K562 (cell line): ENCODE data around the gene USP12. TPM values are rescaled to one million over a fixed set of nuclear protein-coding genes. Genes with fewer than 3 reads are reported as not detected.
A peak's percentile ranks its signal among the peaks of the same experiment; 100 is the strongest.

Experiments
- ADNP ChIP-seq: fragments of 200-800 bp; sonication (Bioruptor generic); IDR thresholded peaks from 2 replicates; pipeline ENCODE4 v1.6.1; 2016; ENCODE audit warnings: missing genetic modification characterization, missing compliant biosample characterization
- BMI1 ChIP-seq: fragments of 150-350 bp; IDR thresholded peaks from 2 replicates; pipeline ENCODE4 v1.6.1; 2014; ENCODE audit warnings: low read length
- COPS2 ChIP-seq: fragments of 450-650 bp; conservative IDR thresholded peaks from 2 replicates; pipeline ENCODE4 v1.6.1; 2016; ENCODE audit warnings: mild to moderate bottlenecking, moderate library complexity
- E2F8 ChIP-seq: fragments of 450-650 bp; IDR thresholded peaks from 2 replicates; pipeline ENCODE4 v1.7.1; 2018; ENCODE audit warnings: mild to moderate bottlenecking, low read depth; ENCODE audit not compliant: partially characterized antibody
- ERF ChIP-seq: fragments of 450-650 bp; formaldehyde crosslinking; IDR thresholded peaks from 2 replicates; pipeline ENCODE4 v1.4.0; 2020; ENCODE audit warnings: mild to moderate bottlenecking, mixed read lengths
- ETV6 ChIP-seq, 3 experiments: fragments of 150-350 bp in 1 of 3; sonication (generic) in 1 of 3; formaldehyde crosslinking in 1 of 3; IDR thresholded peaks; 2 replicates each; pipeline versions ENCODE4 v1.6.1 to v1.8.0; 2014 to 2022; ENCODE audit warnings: borderline replicate concordance in 2 of 3, low read depth in 2 of 3, antibody characterized with exemption in 1 of 3, low read length in 1 of 3, mild to moderate bottlenecking in 1 of 3, missing genetic modification reagents in 1 of 3
- IFI16 ChIP-seq: fragments of 250-450 bp; sonication (Bioruptor Pico); IDR thresholded peaks from 2 replicates; pipeline ENCODE4 v2.1.2; 2022; ENCODE audit warnings: mild to moderate bottlenecking, inconsistent platforms
- MTA1 ChIP-seq: fragments of 450-650 bp; IDR thresholded peaks from 2 replicates; pipeline ENCODE4 v1.6.1; 2017; ENCODE audit warnings: borderline replicate concordance
- MYBL2 ChIP-seq, 2 experiments: fragments of 450-650 bp in 1 of 2; sonication (generic) in 1 of 2; formaldehyde crosslinking in 1 of 2; IDR thresholded peaks; 2 replicates each; pipeline versions ENCODE4 v1.6.1 to v1.8.1; 2017 to 2022; ENCODE audit warnings: borderline replicate concordance in 1 of 2, inconsistent platforms in 1 of 2, low read depth in 1 of 2, mild to moderate bottlenecking in 1 of 2, missing genetic modification reagents in 1 of 2, moderate library complexity in 1 of 2
- NCOA1 ChIP-seq: fragments of 450-650 bp; IDR thresholded peaks from 2 replicates; pipeline ENCODE4 v1.6.1; 2016; ENCODE audit warnings: low read depth
- PHTF2 ChIP-seq: fragments of 250-450 bp; sonication (Bioruptor Pico); IDR thresholded peaks from 2 replicates; pipeline ENCODE4 v1.5.0; 2021; ENCODE audit warnings: mild to moderate bottlenecking
- POLR2AphosphoS2 ChIP-seq: IDR thresholded peaks from 2 replicates; pipeline ENCODE4 v1.6.1; 2012; ENCODE audit warnings: low read length, improper control_type of control experiment
- TAF15 ChIP-seq: fragments of 200-400 bp; formaldehyde crosslinking; IDR thresholded peaks from 2 replicates; pipeline ENCODE4 v1.6.1; 2017; ENCODE audit warnings: mild to moderate bottlenecking, low read depth, low read length, moderate library complexity
- TBL1XR1 ChIP-seq, 2 experiments: IDR thresholded peaks; 2 replicates each; pipeline ENCODE4 v1.6.1; 2012; ENCODE audit warnings: improper control_type of control experiment in 2 of 2, low read length in 2 of 2, mild to moderate bottlenecking in 1 of 2
- ZNF408 ChIP-seq: fragments of 250-450 bp; sonication (Bioruptor Pico); IDR thresholded peaks from 2 replicates; pipeline ENCODE4 v1.4.0; 2020; ENCODE audit warnings: low read depth, mild to moderate bottlenecking, moderate library complexity
- ZNF561 ChIP-seq: fragments of 450-650 bp; formaldehyde crosslinking; conservative IDR thresholded peaks from 2 replicates; pipeline ENCODE4 v1.4.0; 2020; ENCODE audit warnings: mild to moderate bottlenecking, moderate library complexity
- polyA plus RNA-seq, 8 experiments: library from polyadenylated mRNA; depleted of rRNA in 4 of 8; stranded (reverse) in 5 of 8; unstranded in 3 of 8; fragments of >200 nt; fragmentation: Nextera tagmentation in 2 of 8; fragmentation: Illumina TruSeq in 1 of 8; extraction: Ambion mirVana in 2 of 8; extraction: Trizol in 1 of 8; gene quantifications; 2 replicates each; pipeline versions ENCODE4 v1.2.1 to v1.2.3, GENCODE V29; 2011 to 2014; ENCODE audit warnings: inconsistent platforms in 1 of 8, missing spikeins in 1 of 8
- total RNA-seq, 7 experiments: library from RNA; depleted of rRNA in 6 of 7; stranded (reverse); fragments of >200 nt in 6 of 7; fragmentation: Illumina TruSeq in 2 of 7; extraction: Trizol in 2 of 7; gene quantifications; 2 replicates each; pipeline versions ENCODE4 v1.2.1 to v1.2.3, GENCODE V29; 2011 to 2021; ENCODE audit warnings: low replicate concordance in 1 of 7
- TF ChIP-seq, protein P1 (sequence below), 2 experiments: fragments of 450-650 bp; formaldehyde crosslinking in 1 of 2; IDR thresholded peaks; 2 replicates each; pipeline versions ENCODE4 v1.4.0 to v1.6.1; 2014 to 2020; ENCODE audit warnings: mild to moderate bottlenecking in 2 of 2, borderline replicate concordance in 1 of 2, low read depth in 1 of 2

The USP12 gene
- total and polyA plus RNA-seq, 9 of the 15 experiments (the other 6 are each of a cell fraction or from before 2014, with no cell fraction given) = 1.8 to 20.5 (median 13.3) TPM

DNA sequence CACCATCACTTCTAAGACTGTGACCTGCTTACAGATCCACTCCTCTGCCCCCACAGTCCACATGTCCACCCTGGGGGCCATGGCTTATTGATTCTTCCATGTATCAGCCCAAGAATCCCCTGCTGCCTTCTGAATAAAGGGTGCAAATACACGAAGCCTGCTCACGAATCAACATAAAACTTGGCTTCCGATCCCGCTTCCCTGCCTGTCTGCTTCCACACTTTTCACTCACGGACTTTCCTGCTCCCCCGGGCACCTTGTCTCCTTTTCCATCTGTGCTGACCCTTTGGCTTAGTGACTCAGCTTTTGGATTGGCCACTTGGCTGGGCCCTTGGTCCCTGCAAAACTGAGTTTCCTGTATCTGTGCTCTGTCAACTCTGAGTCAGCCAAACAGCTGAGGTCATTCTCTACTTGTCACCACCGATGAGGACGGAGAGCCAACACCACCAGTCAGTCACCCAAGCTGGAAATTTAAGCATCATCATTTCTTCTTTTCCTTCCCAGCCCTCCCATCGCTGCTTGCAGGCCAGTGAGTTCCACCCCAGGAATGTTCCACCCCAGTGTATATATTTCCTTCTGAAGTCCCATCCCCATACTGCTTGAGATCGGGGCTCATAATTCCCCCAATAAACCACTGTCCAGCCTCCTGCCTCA lies 11.4 kb upstream of the USP12 start (continued):
- TF ChIP-seq, protein P1, sequence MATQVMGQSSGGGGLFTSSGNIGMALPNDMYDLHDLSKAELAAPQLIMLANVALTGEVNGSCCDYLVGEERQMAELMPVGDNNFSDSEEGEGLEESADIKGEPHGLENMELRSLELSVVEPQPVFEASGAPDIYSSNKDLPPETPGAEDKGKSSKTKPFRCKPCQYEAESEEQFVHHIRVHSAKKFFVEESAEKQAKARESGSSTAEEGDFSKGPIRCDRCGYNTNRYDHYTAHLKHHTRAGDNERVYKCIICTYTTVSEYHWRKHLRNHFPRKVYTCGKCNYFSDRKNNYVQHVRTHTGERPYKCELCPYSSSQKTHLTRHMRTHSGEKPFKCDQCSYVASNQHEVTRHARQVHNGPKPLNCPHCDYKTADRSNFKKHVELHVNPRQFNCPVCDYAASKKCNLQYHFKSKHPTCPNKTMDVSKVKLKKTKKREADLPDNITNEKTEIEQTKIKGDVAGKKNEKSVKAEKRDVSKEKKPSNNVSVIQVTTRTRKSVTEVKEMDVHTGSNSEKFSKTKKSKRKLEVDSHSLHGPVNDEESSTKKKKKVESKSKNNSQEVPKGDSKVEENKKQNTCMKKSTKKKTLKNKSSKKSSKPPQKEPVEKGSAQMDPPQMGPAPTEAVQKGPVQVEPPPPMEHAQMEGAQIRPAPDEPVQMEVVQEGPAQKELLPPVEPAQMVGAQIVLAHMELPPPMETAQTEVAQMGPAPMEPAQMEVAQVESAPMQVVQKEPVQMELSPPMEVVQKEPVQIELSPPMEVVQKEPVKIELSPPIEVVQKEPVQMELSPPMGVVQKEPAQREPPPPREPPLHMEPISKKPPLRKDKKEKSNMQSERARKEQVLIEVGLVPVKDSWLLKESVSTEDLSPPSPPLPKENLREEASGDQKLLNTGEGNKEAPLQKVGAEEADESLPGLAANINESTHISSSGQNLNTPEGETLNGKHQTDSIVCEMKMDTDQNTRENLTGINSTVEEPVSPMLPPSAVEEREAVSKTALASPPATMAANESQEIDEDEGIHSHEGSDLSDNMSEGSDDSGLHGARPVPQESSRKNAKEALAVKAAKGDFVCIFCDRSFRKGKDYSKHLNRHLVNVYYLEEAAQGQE (IDR thresholded peaks at IDR 0.05; ENCODE audit: borderline replicate concordance) = peak; percentile 31; the same call in 1 of the 2 replicates
- TF ChIP-seq, protein P1 (CRISPR knock-in tag; IDR thresholded peaks at IDR 0.05; ENCODE audit: low read depth) = no peak
- no peak for TF ChIP-seq ZNF561 (CRISPR knock-in tag)
- no peak for TF ChIP-seq ETV6 (IDR thresholded peaks at IDR 0.05; ENCODE audit: borderline replicate concordance in 1 of 2, low read depth in 2 of 2, low read length in 1 of 2)
- no peak for TF ChIP-seq ETV6 (CRISPR knock-in tag; IDR thresholded peaks at IDR 0.05; ENCODE audit: borderline replicate concordance)
- TF ChIP-seq PHTF2 = no peak
- no peak for TF ChIP-seq TBL1XR1 (IDR thresholded peaks at IDR 0.05; ENCODE audit: low read length in 2 of 2)
- TF ChIP-seq NCOA1 = no peak; the same call in 1 of the 2 replicates
- no peak for TF ChIP-seq COPS2
- TF ChIP-seq E2F8 = no peak
- TF ChIP-seq POLR2AphosphoS2 = no peak
- TF ChIP-seq MTA1 = no peak; the same call in 1 of the 2 replicates
- TF ChIP-seq MYBL2 (IDR thresholded peaks at IDR 0.05; ENCODE audit: low read depth) = no peak
- no peak for TF ChIP-seq MYBL2 (CRISPR knock-in tag; IDR thresholded peaks at IDR 0.05; ENCODE audit: borderline replicate concordance)
- TF ChIP-seq TAF15 = no peak
- no peak for TF ChIP-seq BMI1
- no peak for TF ChIP-seq ZNF408 (CRISPR knock-in tag)
- no peak for TF ChIP-seq ERF (CRISPR knock-in tag)
- no peak for TF ChIP-seq ADNP (tag)
- TF ChIP-seq IFI16 = no peak
